Body of pancreas (tissue), 4 donors: ENCODE measurements around the gene UBALD2. TPM values are rescaled to one million over a fixed set of nuclear protein-coding genes. Genes with fewer than 3 reads are reported as not detected.
"Not testable (repeated sequence)": the region's sequence is repeated elsewhere in the genome, so short reads cannot be mapped to it uniquely, and the experiment has no call there.

Source experiments
- ATAC-seq: fragments of 150-250 bp; one replicate; pipeline ENCODE4 v1.9.1; 2016
- DNase-seq, 4 donors: peaks; one replicate each; pipeline ENCODE4 v3.0.0-alpha.2; 2019
- H3K27ac ChIP-seq, 4 donors: fragments of 200-600 bp; sonication (generic); 1 replicate in 3 of 4; 2 replicates in 1 of 4; pipeline versions ENCODE4 v1.5.1 to v1.6.1; 2016 to 2019; ENCODE audit warnings: mild to moderate bottlenecking in 1 of 4, mixed read lengths in 1 of 4, moderate library complexity in 1 of 4
- H3K27me3 ChIP-seq, 2 donors: fragments of 200-600 bp; sonication (generic); one replicate each; pipeline ENCODE4 v1.6.0; 2016; ENCODE audit warnings: mild to moderate bottlenecking in 1 of 2
- H3K36me3 ChIP-seq, 2 donors: fragments of 200-600 bp; sonication (generic); replicated peaks in 1 of 2; 2 replicates each; pipeline ENCODE4 v1.5.1; 2016; ENCODE audit warnings: low read depth in 2 of 2; ENCODE audit not compliant: insufficient read depth in 1 of 2
- H3K4me1 ChIP-seq: fragments of 200-600 bp; sonication (generic); one replicate; pipeline ENCODE4 v1.6.0; 2016
- H3K4me3 ChIP-seq, 2 donors: fragments of 200-600 bp; sonication (generic); 1 replicate in 1 of 2; 2 replicates in 1 of 2; pipeline ENCODE4 v1.5.1; 2016 to 2019
- H3K9me3 ChIP-seq, 3 donors: fragments of 200-600 bp; sonication (generic); 1 replicate in 2 of 3; 2 replicates in 1 of 3; pipeline ENCODE4 v1.5.1; 2016
- CTCF ChIP-seq, 7 experiments: fragments of 450-650 bp in 4 of 7; fragments of 200-600 bp in 3 of 7; sonication (generic) in 3 of 7; IDR thresholded peaks; one replicate each; pipeline ENCODE4 v1.5.1; 2016 to 2019; ENCODE audit warnings: antibody characterized with exemption in 7 of 7
- POLR2A ChIP-seq, 3 donors: fragments of 450-650 bp; IDR thresholded peaks; one replicate each; pipeline ENCODE4 v1.6.1; 2016; ENCODE audit warnings: antibody characterized with exemption in 3 of 3, mild to moderate bottlenecking in 2 of 3
- WGBS, 2 donors: methylation state at CpG; one replicate each; pipeline ENCODE4 v1.1.5; 2017; 5-methylcytosine and 5-hydroxymethylcytosine counted together
- intact Hi-C: fragments of 100-400 bp; cut with DNase I; formaldehyde crosslinking; loops from one replicate; pipeline ENCODE4 v1.15.1; 2023
- total RNA-seq, 2 donors: library from RNA; depleted of rRNA; stranded (reverse); fragments of >200 nt; gene quantifications; one replicate each; pipeline ENCODE4 v1.1.0, GENCODE V29; 2016

Gene UBALD2
- total RNA-seq, 2 donors from 2014 or later: 4.2 to 7.3 TPM

- intact Hi-C loops, H3K36me3 ChIP-seq, H3K9me3 ChIP-seq, H3K4me3 ChIP-seq, H3K27me3 ChIP-seq, ATAC-seq: not testable (repeated sequence)
- Histone ChIP-seq H3K27ac (peak overlapping the region in 1 of 4 donors; percentile 42), H3K4me1 (peaks cover 54% of the 10 kb centered on the region)
- WGBS, 2 donors: 82 to 83% methylated on average over 19 of the region's 19 CpGs
- peak in 1 of 4 donors; percentile 6 for DNase-seq
- peak in 1 of 3 donors; percentile 21 for TF ChIP-seq POLR2A (IDR thresholded peaks at IDR 0.05)
Observed at GRCh38 chr17:76256430-76257050, 8.6 kb upstream of the UBALD2 start.

- no peak for DNase-seq
- H3K27ac ChIP-seq: peak overlapping the region; percentile 12 to 94 (median 89)
Observed at GRCh38 chr17:76260220-76260619, 4.9 kb upstream of the UBALD2 start.

GRCh38 chr17:76260669-76261068, 4.5 kb upstream of the UBALD2 start:
- H3K4me3 ChIP-seq: no peak overlapping the region
- 85 to 88% methylated on average over 5 of the region's 5 CpGs for WGBS, 2 donors
- TF ChIP-seq POLR2A (IDR thresholded peaks at IDR 0.05) (no peak), CTCF (IDR thresholded peaks at IDR 0.05) (no peak)
- H3K27ac ChIP-seq: peak overlapping the region in 3 of 4 donors; percentile 85 to 94 (median 93)
- no peaks in the 10 kb centered on the region for H3K27me3 ChIP-seq
- peaks cover 71% of the 10 kb centered on the region for H3K4me1 ChIP-seq
- H3K9me3 ChIP-seq: no peaks in the 10 kb centered on the region
- no peaks in the 10 kb centered on the region for H3K36me3 ChIP-seq
- DNase-seq: no peak
- intact Hi-C loops: no loop called here
- no peak for ATAC-seq

More at GRCh38 chr17:76260220-76260619, 4.9 kb upstream of the UBALD2 start:
- ATAC-seq: no peak
- intact Hi-C loops: no loop called here
- Histone ChIP-seq H3K27me3 (no peaks in the 10 kb centered on the region), H3K36me3 (no peaks in the 10 kb centered on the region), H3K4me1 (peaks cover 71% of the 10 kb centered on the region), H3K9me3 (no peaks in the 10 kb centered on the region), H3K4me3 (no peak overlapping the region)
- 90% methylated on average over 7 of the region's 7 CpGs for WGBS, 2 donors
- TF ChIP-seq POLR2A (IDR thresholded peaks at IDR 0.05) (no peak), CTCF (IDR thresholded peaks at IDR 0.05) (no peak)

GRCh38 chr17:76261421-76262215, 3.5 kb upstream of the UBALD2 start:
- Histone ChIP-seq H3K9me3 (no peaks in the 10 kb centered on the region), H3K27ac (peak overlapping the region; percentile 52 to 94 (median 94)), H3K4me1 (peaks cover 74% of the 10 kb centered on the region), H3K36me3 (no peaks in the 10 kb centered on the region), H3K27me3 (no peaks in the 10 kb centered on the region), H3K4me3 (no peak overlapping the region)
- WGBS, 2 donors: 87 to 88% methylated on average over 23 of the region's 23 CpGs
- no peak for DNase-seq
- no peak for ATAC-seq
- intact Hi-C loops: no loop called here
- TF ChIP-seq CTCF (IDR thresholded peaks at IDR 0.05) (no peak), POLR2A (IDR thresholded peaks at IDR 0.05) (no peak)

- peak; percentile 36 for ATAC-seq
Observed at GRCh38 chr17:76262732-76263344, 2.3 kb upstream of the UBALD2 start.

More at GRCh38 chr17:76262732-76263344, 2.3 kb upstream of the UBALD2 start:
- intact Hi-C loops: no loop called here
- H3K4me1 ChIP-seq: peaks cover 82% of the 10 kb centered on the region
- H3K27me3 ChIP-seq: no peaks in the 10 kb centered on the region
- no peak overlapping the region for H3K4me3 ChIP-seq
- H3K9me3 ChIP-seq: no peaks in the 10 kb centered on the region
- TF ChIP-seq POLR2A (IDR thresholded peaks at IDR 0.05): peak in 2 of 3 donors; percentile 62 to 67
- TF ChIP-seq CTCF (IDR thresholded peaks at IDR 0.05): no peak
- H3K27ac ChIP-seq: peak overlapping the region; percentile 93 to 94 (median 94)
- DNase-seq: peak; percentile 73 to 88 (median 85)
- H3K36me3 ChIP-seq: no peaks in the 10 kb centered on the region
- WGBS, 2 donors: 10% methylated on average over 9 of the region's 9 CpGs
